Measurements from ENCODE around the gene COL1A1. TPM values are rescaled to one million over a fixed set of nuclear protein-coding genes. Genes with fewer than 3 reads are reported as not detected.

Gene COL1A1
- total and polyA plus RNA-seq, 2 of the 13 experiments (the other 11 are each of a cell fraction or from before 2014, with no cell fraction given): 0.05 TPM; not detected in 1

DNA sequence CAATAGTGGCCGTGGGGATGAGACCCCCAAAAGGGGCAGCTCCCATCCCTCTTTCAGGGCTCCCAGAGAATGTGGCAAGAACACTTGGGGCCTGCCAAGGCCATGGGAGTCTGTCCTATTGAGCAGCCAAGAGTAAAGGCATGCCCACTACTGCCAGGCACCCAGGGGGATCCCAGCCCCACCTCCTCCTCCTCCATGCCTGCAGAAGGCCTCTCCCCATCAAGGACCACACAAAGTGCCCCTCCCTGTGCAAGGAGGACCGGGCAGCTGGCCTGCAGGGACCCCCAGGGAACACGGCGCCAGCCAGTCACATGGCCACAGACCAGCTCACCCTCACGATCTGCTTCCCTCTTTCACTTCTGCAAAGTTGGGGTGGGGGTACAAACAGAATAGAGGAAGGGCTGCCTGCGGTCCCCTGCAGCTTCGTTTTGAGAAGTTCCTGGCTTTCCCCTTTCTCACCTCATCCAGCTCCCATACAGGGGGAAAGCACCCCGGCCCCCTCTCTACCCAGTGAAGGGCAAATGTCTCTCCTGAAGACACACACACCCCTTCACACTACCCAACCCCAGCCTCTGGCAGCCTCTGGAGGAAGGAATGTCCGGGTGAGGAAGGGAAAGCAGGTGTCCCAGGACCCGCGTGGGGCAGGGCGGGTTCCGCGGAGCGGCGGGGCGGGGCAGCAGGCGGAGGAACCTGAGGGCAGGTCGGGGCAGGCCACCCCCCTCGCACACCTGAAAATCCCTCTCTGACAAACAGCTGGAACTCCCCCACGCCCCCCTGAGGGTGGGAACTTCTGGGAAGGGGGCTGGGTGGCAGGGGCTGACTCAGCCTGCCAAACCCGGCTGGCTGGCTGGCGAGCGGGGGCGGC is 53.0 kb downstream of the COL1A1 start (continued):
- TF ChIP-seq U2AF1 (optimal IDR thresholded peaks at IDR 0.05; ENCODE audit: low read depth, low read length) (no peak), ZUFSP (CRISPR knock-in tag; IDR thresholded peaks at IDR 0.05; ENCODE audit: borderline replicate concordance) (no peak), RORA (CRISPR knock-in tag; IDR thresholded peaks at IDR 0.05) (no peak), RXRA (CRISPR knock-in tag; IDR thresholded peaks at IDR 0.05) (0 out of 2 replicates have a peak, but pooled peaks have one; percentile 9), MBNL3 (CRISPR knock-in tag; conservative IDR thresholded peaks at IDR 0.05) (no peak), ZNF619 (CRISPR knock-in tag; IDR thresholded peaks at IDR 0.05) (no peak), RFX3 (CRISPR knock-in tag; IDR thresholded peaks at IDR 0.05) (no peak), ZNF225 (CRISPR knock-in tag; IDR thresholded peaks at IDR 0.05) (no peak), ZSCAN31 (CRISPR knock-in tag; IDR thresholded peaks at IDR 0.05; ENCODE audit: low read depth) (no peak), JUNB (CRISPR knock-in tag; IDR thresholded peaks at IDR 0.05; ENCODE audit: borderline replicate concordance) (no peak), CHD4 (IDR thresholded peaks at IDR 0.05; ENCODE audit: borderline replicate concordance, low read length) (no peak), ZNF543 (CRISPR knock-in tag; IDR thresholded peaks at IDR 0.05) (no peak), SAP130 (CRISPR knock-in tag; IDR thresholded peaks at IDR 0.05; ENCODE audit: low read depth) (peak; percentile 90), ZNF343 (CRISPR knock-in tag; IDR thresholded peaks at IDR 0.05) (no peak), ZFP90 (CRISPR knock-in tag; IDR thresholded peaks at IDR 0.05; ENCODE audit: borderline replicate concordance) (no peak), DNMT1 (CRISPR knock-in tag; IDR thresholded peaks at IDR 0.05) (no peak), FOXO1 (CRISPR knock-in tag; IDR thresholded peaks at IDR 0.05) (no peak)
- TF ChIP-seq, protein P1, sequence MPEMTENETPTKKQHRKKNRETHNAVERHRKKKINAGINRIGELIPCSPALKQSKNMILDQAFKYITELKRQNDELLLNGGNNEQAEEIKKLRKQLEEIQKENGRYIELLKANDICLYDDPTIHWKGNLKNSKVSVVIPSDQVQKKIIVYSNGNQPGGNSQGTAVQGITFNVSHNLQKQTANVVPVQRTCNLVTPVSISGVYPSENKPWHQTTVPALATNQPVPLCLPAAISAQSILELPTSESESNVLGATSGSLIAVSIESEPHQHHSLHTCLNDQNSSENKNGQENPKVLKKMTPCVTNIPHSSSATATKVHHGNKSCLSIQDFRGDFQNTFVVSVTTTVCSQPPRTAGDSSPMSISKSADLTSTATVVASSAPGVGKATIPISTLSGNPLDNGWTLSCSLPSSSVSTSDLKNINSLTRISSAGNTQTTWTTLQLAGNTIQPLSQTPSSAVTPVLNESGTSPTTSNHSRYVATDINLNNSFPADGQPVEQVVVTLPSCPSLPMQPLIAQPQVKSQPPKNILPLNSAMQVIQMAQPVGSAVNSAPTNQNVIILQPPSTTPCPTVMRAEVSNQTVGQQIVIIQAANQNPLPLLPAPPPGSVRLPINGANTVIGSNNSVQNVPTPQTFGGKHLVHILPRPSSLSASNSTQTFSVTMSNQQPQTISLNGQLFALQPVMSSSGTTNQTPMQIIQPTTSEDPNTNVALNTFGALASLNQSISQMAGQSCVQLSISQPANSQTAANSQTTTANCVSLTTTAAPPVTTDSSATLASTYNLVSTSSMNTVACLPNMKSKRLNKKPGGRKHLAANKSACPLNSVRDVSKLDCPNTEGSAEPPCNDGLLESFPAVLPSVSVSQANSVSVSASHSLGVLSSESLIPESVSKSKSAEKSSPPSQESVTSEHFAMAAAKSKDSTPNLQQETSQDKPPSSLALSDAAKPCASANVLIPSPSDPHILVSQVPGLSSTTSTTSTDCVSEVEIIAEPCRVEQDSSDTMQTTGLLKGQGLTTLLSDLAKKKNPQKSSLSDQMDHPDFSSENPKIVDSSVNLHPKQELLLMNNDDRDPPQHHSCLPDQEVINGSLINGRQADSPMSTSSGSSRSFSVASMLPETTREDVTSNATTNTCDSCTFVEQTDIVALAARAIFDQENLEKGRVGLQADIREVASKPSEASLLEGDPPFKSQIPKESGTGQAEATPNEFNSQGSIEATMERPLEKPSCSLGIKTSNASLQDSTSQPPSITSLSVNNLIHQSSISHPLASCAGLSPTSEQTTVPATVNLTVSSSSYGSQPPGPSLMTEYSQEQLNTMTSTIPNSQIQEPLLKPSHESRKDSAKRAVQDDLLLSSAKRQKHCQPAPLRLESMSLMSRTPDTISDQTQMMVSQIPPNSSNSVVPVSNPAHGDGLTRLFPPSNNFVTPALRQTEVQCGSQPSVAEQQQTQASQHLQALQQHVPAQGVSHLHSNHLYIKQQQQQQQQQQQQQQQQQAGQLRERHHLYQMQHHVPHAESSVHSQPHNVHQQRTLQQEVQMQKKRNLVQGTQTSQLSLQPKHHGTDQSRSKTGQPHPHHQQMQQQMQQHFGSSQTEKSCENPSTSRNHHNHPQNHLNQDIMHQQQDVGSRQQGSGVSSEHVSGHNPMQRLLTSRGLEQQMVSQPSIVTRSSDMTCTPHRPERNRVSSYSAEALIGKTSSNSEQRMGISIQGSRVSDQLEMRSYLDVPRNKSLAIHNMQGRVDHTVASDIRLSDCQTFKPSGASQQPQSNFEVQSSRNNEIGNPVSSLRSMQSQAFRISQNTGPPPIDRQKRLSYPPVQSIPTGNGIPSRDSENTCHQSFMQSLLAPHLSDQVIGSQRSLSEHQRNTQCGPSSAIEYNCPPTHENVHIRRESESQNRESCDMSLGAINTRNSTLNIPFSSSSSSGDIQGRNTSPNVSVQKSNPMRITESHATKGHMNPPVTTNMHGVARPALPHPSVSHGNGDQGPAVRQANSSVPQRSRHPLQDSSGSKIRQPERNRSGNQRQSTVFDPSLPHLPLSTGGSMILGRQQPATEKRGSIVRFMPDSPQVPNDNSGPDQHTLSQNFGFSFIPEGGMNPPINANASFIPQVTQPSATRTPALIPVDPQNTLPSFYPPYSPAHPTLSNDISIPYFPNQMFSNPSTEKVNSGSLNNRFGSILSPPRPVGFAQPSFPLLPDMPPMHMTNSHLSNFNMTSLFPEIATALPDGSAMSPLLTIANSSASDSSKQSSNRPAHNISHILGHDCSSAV (CRISPR knock-in tag; IDR thresholded peaks at IDR 0.05; ENCODE audit: borderline replicate concordance): no peak
- TF ChIP-seq, protein P2, sequence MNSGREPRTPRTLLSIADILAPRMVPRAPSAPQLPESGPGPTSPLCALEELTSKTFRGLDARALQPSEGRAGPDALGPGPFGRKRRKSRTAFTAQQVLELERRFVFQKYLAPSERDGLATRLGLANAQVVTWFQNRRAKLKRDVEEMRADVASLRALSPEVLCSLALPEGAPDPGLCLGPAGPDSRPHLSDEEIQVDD (CRISPR knock-in tag; IDR thresholded peaks at IDR 0.05; ENCODE audit: borderline replicate concordance): no peak
